HepG2 (cell line): ENCODE data around the gene SGMS1. TPM values are rescaled to one million over a fixed set of nuclear protein-coding genes. Genes with fewer than 3 reads are reported as not detected.

Experiments
- ATAC-seq: fragments of 200-7000 bp; cut with Tn5 transposase; 3 replicates; pipeline ENCODE4 v1.9.1; 2020; ENCODE audit warnings: mild to moderate bottlenecking, moderate library complexity
- BruUV-seq: library from RNA; stranded (reverse); fragments of 400-500 nt; replicated peaks from 2 replicates; lab custom pipeline; 2021; lab: Mats Ljungman, UMichigan
- CTCF ChIA-PET: fragments of 300-600 bp; formaldehyde crosslinking; extraction: SDS; loops from one replicate; lab custom pipeline; 2021; ENCODE audit warnings: low total read pairs, inconsistent platforms, low intra/inter-chr PET ratio; lab: Yijun Ruan, JAX
- POLR2A ChIA-PET: fragments of 350-600 bp; sonication (Branson Sonifier 250); formaldehyde crosslinking; loops from one replicate; lab custom pipeline; 2020; ENCODE audit warnings: antibody characterized with exemption, inconsistent platforms; lab: Yijun Ruan, JAX
- DNase-seq: peaks from one replicate; pipeline ENCODE4 v3.0.0-alpha.2; 2015; ENCODE audit warnings: low spot score
- FAIRE-seq: peaks from 3 replicates; lab custom pipeline; 2011; peaks lifted over from hg19 to GRCh38; lab: Jason Lieb, UNC
- H2AFZ ChIP-seq: one replicate; pipeline ENCODE4 v1.6.1; 2011; ENCODE audit warnings: low read length, inconsistent platforms
- H3K27ac ChIP-seq: fragments of 300-600 bp; 3 replicates; pipeline ENCODE4 v1.8.0; 2011; ENCODE audit warnings: mixed run types, mild to moderate bottlenecking, mixed read lengths, low read length, inconsistent platforms; ENCODE audit not compliant: insufficient read depth; ENCODE audit errors: extremely low read length
- H3K27me3 ChIP-seq, 2 experiments: fragments of 200-600 bp in 1 of 2; 2 replicates in 1 of 2; 3 replicates in 1 of 2; pipeline versions ENCODE4 v1.6.0 to v1.8.0; 2011; ENCODE audit warnings: low read length in 2 of 2, mild to moderate bottlenecking in 2 of 2, moderate library complexity in 2 of 2, inconsistent platforms in 1 of 2; ENCODE audit not compliant: insufficient read depth in 2 of 2, control insufficient read depth in 1 of 2
- H3K36me3 ChIP-seq, 2 experiments: fragments of 200-600 bp in 1 of 2; replicated peaks in 1 of 2; 2 replicates in 1 of 2; 3 replicates in 1 of 2; pipeline versions ENCODE4 v1.5.1 to v1.8.0; 2011; ENCODE audit warnings: low read length in 2 of 2, inconsistent platforms in 1 of 2; ENCODE audit not compliant: insufficient read depth in 2 of 2, control insufficient read depth in 1 of 2
- H3K4me1 ChIP-seq: 2 replicates; pipeline ENCODE4 v1.5.1; 2012; ENCODE audit warnings: low read length, inconsistent platforms; ENCODE audit not compliant: insufficient read depth
- H3K4me2 ChIP-seq: 2 replicates; pipeline ENCODE4 v1.6.0; 2011; ENCODE audit warnings: low read depth, low read length, inconsistent platforms
- H3K4me3 ChIP-seq, 3 experiments: fragments of 200-600 bp in 1 of 3; sonication (generic), shearing (Covaris generic) in 1 of 3; replicated peaks in 1 of 3; 2 replicates each; pipeline ENCODE4 v1.5.1; 2011 to 2016; ENCODE audit warnings: low read length in 3 of 3, inconsistent platforms in 2 of 3, low read depth in 2 of 3, mild to moderate bottlenecking in 2 of 3, control low read depth in 1 of 3, mixed read lengths in 1 of 3; ENCODE audit not compliant: insufficient read depth in 1 of 3
- H3K79me2 ChIP-seq: one replicate; pipeline ENCODE4 v1.6.1; 2011; ENCODE audit warnings: low read length, inconsistent platforms; ENCODE audit not compliant: insufficient read depth
- H3K9ac ChIP-seq: 2 replicates; pipeline ENCODE4 v1.6.0; 2011; ENCODE audit warnings: mild to moderate bottlenecking, low read depth, low read length, inconsistent platforms; ENCODE audit not compliant: insufficient read depth
- H3K9me3 ChIP-seq: 2 replicates; pipeline ENCODE4 v1.5.1; 2012; ENCODE audit warnings: mild to moderate bottlenecking, low read length
- H4K20me1 ChIP-seq: 2 replicates; pipeline ENCODE4 v1.6.0; 2011; ENCODE audit warnings: inconsistent platforms, mild to moderate bottlenecking, low read length, moderate library complexity; ENCODE audit not compliant: insufficient read depth
- DNMT1 ChIP-seq: sonication (generic); formaldehyde crosslinking; IDR thresholded peaks from 2 replicates; pipeline ENCODE4 v1.5.1; 2020; ENCODE audit warnings: mild to moderate bottlenecking, missing genetic modification reagents
- NKX3-1 ChIP-seq: sonication (generic); formaldehyde crosslinking; IDR thresholded peaks from 2 replicates; pipeline ENCODE4 v1.5.0; 2020; ENCODE audit warnings: missing genetic modification reagents
- RFX1 ChIP-seq: fragments of 450-650 bp; IDR thresholded peaks from 2 replicates; pipeline ENCODE4 v1.6.1; 2017
- SIN3A ChIP-seq: IDR thresholded peaks from 2 replicates; pipeline ENCODE4 v1.6.1; 2011; ENCODE audit warnings: low read depth, mild to moderate bottlenecking, control low read depth, low read length, borderline replicate concordance
- SRF ChIP-seq: IDR thresholded peaks from 2 replicates; pipeline ENCODE4 v1.6.1; 2011; ENCODE audit warnings: mild to moderate bottlenecking, low read depth, low read length, moderate library complexity
- STAT5B ChIP-seq: sonication (generic); formaldehyde crosslinking; IDR thresholded peaks from 2 replicates; pipeline ENCODE4 v1.4.0; 2020; ENCODE audit warnings: missing genetic modification reagents
- ZFP36L2 ChIP-seq: sonication (generic); formaldehyde crosslinking; IDR thresholded peaks from 2 replicates; pipeline ENCODE4 v1.4.0; 2020; ENCODE audit warnings: missing genetic modification reagents
- ZNF230 ChIP-seq: sonication (generic); formaldehyde crosslinking; IDR thresholded peaks from 2 replicates; pipeline ENCODE4 v1.4.0; 2020; ENCODE audit warnings: mild to moderate bottlenecking, missing genetic modification reagents
- ZNF382 ChIP-seq: sonication (generic); formaldehyde crosslinking; IDR thresholded peaks from 2 replicates; pipeline ENCODE4 v1.5.0; 2020; ENCODE audit warnings: missing genetic modification reagents, mild to moderate bottlenecking, borderline replicate concordance
- ZNF510 ChIP-seq: sonication (generic); formaldehyde crosslinking; IDR thresholded peaks from 2 replicates; pipeline ENCODE4 v1.4.0; 2020; ENCODE audit warnings: low read depth, mild to moderate bottlenecking, missing genetic modification reagents
- ZNF883 ChIP-seq: sonication (generic); formaldehyde crosslinking; IDR thresholded peaks from 2 replicates; pipeline ENCODE4 v1.5.1; 2020; ENCODE audit warnings: mild to moderate bottlenecking, missing genetic modification reagents; ENCODE audit errors: not compliant biosample characterization
- ZSCAN20 ChIP-seq: sonication (generic); formaldehyde crosslinking; IDR thresholded peaks from 2 replicates; pipeline ENCODE4 v1.4.0; 2020; ENCODE audit warnings: missing genetic modification reagents, mild to moderate bottlenecking, borderline replicate concordance
- ZXDC ChIP-seq: sonication (generic); formaldehyde crosslinking; IDR thresholded peaks from 2 replicates; pipeline ENCODE4 v1.5.0; 2020; ENCODE audit warnings: mild to moderate bottlenecking, missing genetic modification reagents
- WGBS: methylation state at CpG from one replicate; pipeline ENCODE4 v1.1.6; 2017; ENCODE audit warnings: low lambda C conversion rate; 5-methylcytosine and 5-hydroxymethylcytosine counted together
- in situ Hi-C: cut with HindIII; loops from 2 replicates; pipeline ENCODE4 v1.10.0; 2017; ENCODE audit warnings: low pct_unique_long_range_greater_than_20kb; ENCODE audit not compliant: extremely low pct_ligation_motif_present
- intact Hi-C: fragments of 100-400 bp; cut with micrococcal nuclease; formaldehyde crosslinking; loops from one replicate; pipeline ENCODE4 v1.10.0; 2022; ENCODE audit not compliant: unreplicated experiment
- polyA plus RNA-seq, 8 experiments: library from polyadenylated mRNA; depleted of rRNA in 3 of 8; stranded (reverse) in 7 of 8; unstranded in 1 of 8; fragments of >200 nt; fragmentation: Illumina TruSeq in 4 of 8; extraction: Trizol in 4 of 8; gene quantifications; 2 replicates each; pipeline versions ENCODE4 v1.2.1 to v1.2.3, GENCODE V29; 2011 to 2016; ENCODE audit warnings: low read depth in 4 of 8, missing spikeins in 1 of 8, mixed read lengths in 1 of 8; ENCODE audit not compliant: insufficient read depth in 1 of 8
- total RNA-seq, 5 experiments: library from RNA; depleted of rRNA; stranded (reverse); fragments of >200 nt; fragmentation: Illumina TruSeq; extraction: Trizol; gene quantifications; 2 replicates each; pipeline ENCODE4 v1.2.3, GENCODE V29; 2016; ENCODE audit warnings: low read depth in 1 of 5
- TF ChIP-seq, protein P1 (sequence below): IDR thresholded peaks from 2 replicates; pipeline ENCODE4 v1.6.1; 2016

The SGMS1 gene
- total and polyA plus RNA-seq, 2 of the 13 experiments (the other 11 are each of a cell fraction or from before 2014, with no cell fraction given): 6.5 to 15.1 TPM

DNA sequence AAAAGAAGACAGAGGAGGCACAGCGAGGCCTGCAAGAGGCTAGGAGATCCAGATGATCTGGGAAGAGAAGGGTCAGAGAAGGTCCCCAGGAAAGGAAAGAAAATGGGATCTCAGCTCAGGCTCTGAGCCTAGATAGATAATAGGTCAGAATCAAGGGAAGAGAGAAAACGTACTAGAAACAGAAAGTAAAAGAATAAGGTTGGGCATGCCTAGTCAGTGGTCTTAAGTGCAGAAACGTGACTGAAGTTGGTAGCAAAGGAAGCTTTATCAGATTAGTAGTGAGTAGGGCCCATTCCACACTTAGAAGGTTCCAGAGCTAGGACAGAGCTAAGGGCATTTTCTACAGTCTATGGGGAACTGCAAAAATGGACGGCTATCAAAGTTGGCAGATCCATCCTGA lies 287.6 kb downstream of the SGMS1 start:
- Histone ChIP-seq H3K9ac (no peak overlapping the region), H3K79me2 (no peaks in the 10 kb centered on the region)

More for the DNA sequence above, 287.6 kb downstream of the SGMS1 start:
- Histone ChIP-seq H3K27me3 (no peaks in the 10 kb centered on the region), H3K27ac (no peak overlapping the region), H3K36me3 (peaks cover 0 to 2% of the 10 kb centered on the region in 2 experiments; a peak in 1 of 5 replicates), H3K4me2 (no peak overlapping the region), H2AFZ (no peak overlapping the region), H3K4me3 (no peak overlapping the region), H3K9me3 (no peaks in the 10 kb centered on the region), H3K4me1 (no peaks in the 10 kb centered on the region), H4K20me1 (no peaks in the 10 kb centered on the region)
- CTCF ChIA-PET: no interaction called here
- no peak for FAIRE-seq
- no TSS peak for BruUV-seq
- intact Hi-C loops (no loop called here), in situ Hi-C loops (no loop called here)
- DNase-seq: no peak
- WGBS: 96% methylated on average over 4 of the region's 4 CpGs
- no peak for TF ChIP-seq ZNF230 (CRISPR knock-in tag)
- TF ChIP-seq SRF: no peak
- TF ChIP-seq ZNF883: no peak
- TF ChIP-seq NKX3-1 (CRISPR knock-in tag): no peak
- TF ChIP-seq RFX1: no peak
- TF ChIP-seq DNMT1 (CRISPR knock-in tag): no peak
- TF ChIP-seq SIN3A: no peak
- no peak for TF ChIP-seq ZXDC (CRISPR knock-in tag)
- no peak for TF ChIP-seq ZFP36L2 (CRISPR knock-in tag)
- no peak for TF ChIP-seq ZNF382 (CRISPR knock-in tag)
- no peak for TF ChIP-seq STAT5B (CRISPR knock-in tag)
- TF ChIP-seq ZSCAN20 (CRISPR knock-in tag): no peak
- TF ChIP-seq ZNF510: no peak
- TF ChIP-seq, protein P1, sequence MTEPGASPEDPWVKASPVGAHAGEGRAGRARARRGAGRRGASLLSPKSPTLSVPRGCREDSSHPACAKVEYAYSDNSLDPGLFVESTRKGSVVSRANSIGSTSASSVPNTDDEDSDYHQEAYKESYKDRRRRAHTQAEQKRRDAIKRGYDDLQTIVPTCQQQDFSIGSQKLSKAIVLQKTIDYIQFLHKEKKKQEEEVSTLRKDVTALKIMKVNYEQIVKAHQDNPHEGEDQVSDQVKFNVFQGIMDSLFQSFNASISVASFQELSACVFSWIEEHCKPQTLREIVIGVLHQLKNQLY (CRISPR knock-in tag): no peak
- POLR2A ChIA-PET: no interaction called here
- no peak for ATAC-seq
